Prostate gland (tissue), 2 donors: ENCODE results near the gene AKT3. TPM values are rescaled to one million over a fixed set of nuclear protein-coding genes. Genes with fewer than 3 reads are reported as not detected.

ENCODE experiments used
- DNase-seq: peaks from one replicate; pipeline ENCODE4 v3.0.0-alpha.2; 2019; ENCODE audit warnings: low spot score
- H3K27ac ChIP-seq, 2 donors: fragments of 200-600 bp; sonication (generic); 2 replicates each; pipeline ENCODE4 v1.5.1; 2017 to 2019
- H3K27me3 ChIP-seq: fragments of 200-600 bp; sonication (generic); replicated peaks from 2 replicates; pipeline ENCODE4 v1.5.1; 2019; ENCODE audit not compliant: insufficient read depth
- H3K36me3 ChIP-seq, 2 donors: fragments of 200-600 bp; sonication (generic); 1 replicate in 1 of 2; 2 replicates in 1 of 2; pipeline versions ENCODE4 v1.5.1 to v1.8.1; 2017 to 2019
- H3K4me1 ChIP-seq: fragments of 200-600 bp; sonication (generic); replicated peaks from 2 replicates; pipeline ENCODE4 v1.5.1; 2019
- H3K4me3 ChIP-seq, 2 donors: fragments of 200-600 bp; sonication (generic); 2 replicates each; pipeline ENCODE4 v1.5.1; 2017 to 2019
- H3K9me3 ChIP-seq: fragments of 200-600 bp; sonication (generic); 2 replicates; pipeline ENCODE4 v1.5.1; 2017
- CTCF ChIP-seq, 4 experiments: fragments of 200-600 bp in 2 of 4; fragments of 450-650 bp in 2 of 4; sonication (generic) in 2 of 4; IDR thresholded peaks; 1 replicate in 3 of 4; 2 replicates in 1 of 4; pipeline ENCODE4 v1.5.1; 2016 to 2019; ENCODE audit warnings: antibody characterized with exemption in 4 of 4, mild to moderate bottlenecking in 2 of 4, moderate library complexity in 2 of 4
- POLR2A ChIP-seq: fragments of 450-650 bp; IDR thresholded peaks from one replicate; pipeline ENCODE4 v1.6.1; 2016; ENCODE audit warnings: antibody characterized with exemption, mild to moderate bottlenecking
- POLR2AphosphoS5 ChIP-seq: sonication (generic); formaldehyde crosslinking; IDR thresholded peaks from one replicate; pipeline ENCODE4 v1.6.1; 2017; ENCODE audit warnings: antibody characterized with exemption
- WGBS: methylation state at CpG from one replicate; pipeline ENCODE4 v1.1.5; 2018; 5-methylcytosine and 5-hydroxymethylcytosine counted together
- intact Hi-C: fragments of 100-400 bp; cut with DNase I; formaldehyde crosslinking; loops from one replicate; pipeline ENCODE4 v1.14.2; 2022
- total RNA-seq, 2 donors: library from RNA; depleted of rRNA; stranded (reverse); fragments of >200 nt; gene quantifications; one replicate each; pipeline ENCODE4 v1.1.0, GENCODE V29; 2016

Gene AKT3
- total RNA-seq, 2 donors from 2014 or later, result 40.7 to 62.7 TPM

- intact Hi-C loops, result no loop called here
- Histone ChIP-seq H3K36me3 (no peaks in the 10 kb centered on the region), H3K4me3 (no peak overlapping the region), H3K4me1 (no peaks in the 10 kb centered on the region), H3K9me3 (no peaks in the 10 kb centered on the region), H3K27ac (no peak overlapping the region), H3K27me3 (no peaks in the 10 kb centered on the region)
- DNase-seq, result no peak
- TF ChIP-seq POLR2AphosphoS5 (no peak), CTCF (IDR thresholded peaks at IDR 0.05) (no peak), POLR2A (no peak)
- 94% methylated on average over 1 of the region's 1 CpG for WGBS
Observed at GRCh38 chr1:243770860-243771259, 79.2 kb downstream of the AKT3 start.

GRCh38 chr1:243765676-243766075, 84.4 kb downstream of the AKT3 start:
- Histone ChIP-seq H3K27me3 (no peaks in the 10 kb centered on the region), H3K36me3 (no peaks in the 10 kb centered on the region), H3K9me3 (no peaks in the 10 kb centered on the region), H3K27ac (no peak overlapping the region), H3K4me3 (no peak overlapping the region), H3K4me1 (no peaks in the 10 kb centered on the region)
- intact Hi-C loops, result no loop called here
- no peak for DNase-seq
- TF ChIP-seq POLR2AphosphoS5 (no peak), CTCF (IDR thresholded peaks at IDR 0.05) (no peak), POLR2A (no peak)
- 53% methylated on average over 2 of the region's 2 CpGs for WGBS

- intact Hi-C loops, result no loop called here
- Histone ChIP-seq H3K27me3 (no peaks in the 10 kb centered on the region), H3K27ac (no peak overlapping the region), H3K9me3 (no peaks in the 10 kb centered on the region), H3K36me3 (no peaks in the 10 kb centered on the region), H3K4me3 (no peak overlapping the region), H3K4me1 (no peaks in the 10 kb centered on the region)
- DNase-seq, result no peak
- 76% methylated on average over 5 of the region's 5 CpGs for WGBS
- no peak for TF ChIP-seq POLR2AphosphoS5
- no peak for TF ChIP-seq POLR2A
- no peak for TF ChIP-seq CTCF (IDR thresholded peaks at IDR 0.05)
Observed at GRCh38 chr1:243763806-243764205, 86.2 kb downstream of the AKT3 start.

GRCh38 chr1:243758647-243759046, 91.4 kb downstream of the AKT3 start:
- Histone ChIP-seq H3K9me3 (no peaks in the 10 kb centered on the region), H3K36me3 (no peaks in the 10 kb centered on the region), H3K27me3 (no peaks in the 10 kb centered on the region), H3K4me1 (no peaks in the 10 kb centered on the region), H3K4me3 (no peak overlapping the region), H3K27ac (no peak overlapping the region)
- intact Hi-C loops, result no loop called here
- no peak for TF ChIP-seq POLR2AphosphoS5
- TF ChIP-seq CTCF (IDR thresholded peaks at IDR 0.05), result no peak
- TF ChIP-seq POLR2A, result no peak
- WGBS, result 94% methylated on average over 8 of the region's 8 CpGs
- no peak for DNase-seq

- TF ChIP-seq CTCF (IDR thresholded peaks at IDR 0.05) (no peak), POLR2AphosphoS5 (no peak), POLR2A (no peak)
- Histone ChIP-seq H3K27ac (no peak overlapping the region), H3K4me3 (no peak overlapping the region), H3K9me3 (no peaks in the 10 kb centered on the region), H3K36me3 (no peaks in the 10 kb centered on the region), H3K27me3 (no peaks in the 10 kb centered on the region), H3K4me1 (no peaks in the 10 kb centered on the region)
- intact Hi-C loops, result no loop called here
- no peak for DNase-seq
Observed at GRCh38 chr1:243756529-243756928, 93.5 kb downstream of the AKT3 start.
